Measurements from ENCODE around the gene RUNX3.

RUNX3 gene

DNA sequence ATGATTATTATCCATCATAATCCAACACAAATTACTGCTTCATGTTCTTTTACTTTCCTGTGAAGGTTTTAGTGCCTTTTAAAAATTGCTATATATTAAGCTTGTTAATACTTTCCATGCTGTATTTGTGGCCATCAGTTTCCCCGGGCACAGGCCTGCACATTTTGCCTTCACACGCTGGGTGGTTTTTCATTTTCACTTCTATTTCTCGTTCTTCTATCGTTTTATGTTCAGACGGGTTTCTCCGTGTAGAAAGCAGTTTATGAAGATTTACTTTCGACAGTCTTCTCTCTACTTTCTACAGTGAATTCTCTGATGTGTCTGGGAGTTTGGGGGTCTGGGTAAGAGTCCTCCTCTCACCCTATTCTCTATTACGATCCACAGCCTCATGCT, 9.5 kb downstream of the RUNX3 start:
- no peak for DNase-seq (ENCODE audit: low read depth, low spot score)
- no peak overlapping the region for H3K4me3 ChIP-seq (ENCODE audit: low read length)

DNA sequence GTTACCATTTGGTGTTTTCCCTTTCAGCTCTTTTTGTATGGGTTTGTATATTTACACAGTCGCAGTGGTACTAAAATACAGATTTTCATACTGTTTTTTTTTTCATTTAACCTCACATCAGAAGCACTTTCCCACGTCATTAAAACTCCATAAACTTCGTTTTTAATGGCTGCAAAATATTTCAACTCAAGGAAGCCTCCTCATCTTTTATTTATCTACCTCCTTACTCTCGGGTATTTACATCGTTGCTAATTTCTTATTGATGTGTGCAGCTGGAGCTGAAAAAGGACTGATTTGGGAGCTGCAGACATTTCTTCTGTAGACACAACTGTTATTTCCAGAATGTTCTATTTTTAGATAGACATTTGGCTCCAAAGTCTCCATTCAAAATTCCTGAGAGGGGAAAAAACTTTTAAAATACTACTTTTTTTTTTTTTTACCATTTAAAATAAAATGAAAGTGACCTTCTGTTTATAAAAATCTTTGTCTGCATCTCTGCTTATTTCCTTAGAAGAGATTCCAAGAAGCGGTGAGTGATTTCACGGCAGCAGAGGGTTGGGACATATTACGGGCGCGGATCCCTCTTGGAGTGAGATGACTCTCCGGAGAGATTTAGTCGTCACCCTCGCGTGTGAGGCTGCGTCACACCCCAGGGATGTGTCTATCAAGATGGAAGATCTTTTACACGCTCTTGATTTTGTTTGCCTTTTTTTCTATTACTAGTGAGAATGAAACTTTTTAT, 10.1 kb downstream of the RUNX3 start:
- DNase-seq (ENCODE audit: low read depth, low spot score), result no peak
- H3K4me3 ChIP-seq (ENCODE audit: low read length), result no peak overlapping the region

DNA sequence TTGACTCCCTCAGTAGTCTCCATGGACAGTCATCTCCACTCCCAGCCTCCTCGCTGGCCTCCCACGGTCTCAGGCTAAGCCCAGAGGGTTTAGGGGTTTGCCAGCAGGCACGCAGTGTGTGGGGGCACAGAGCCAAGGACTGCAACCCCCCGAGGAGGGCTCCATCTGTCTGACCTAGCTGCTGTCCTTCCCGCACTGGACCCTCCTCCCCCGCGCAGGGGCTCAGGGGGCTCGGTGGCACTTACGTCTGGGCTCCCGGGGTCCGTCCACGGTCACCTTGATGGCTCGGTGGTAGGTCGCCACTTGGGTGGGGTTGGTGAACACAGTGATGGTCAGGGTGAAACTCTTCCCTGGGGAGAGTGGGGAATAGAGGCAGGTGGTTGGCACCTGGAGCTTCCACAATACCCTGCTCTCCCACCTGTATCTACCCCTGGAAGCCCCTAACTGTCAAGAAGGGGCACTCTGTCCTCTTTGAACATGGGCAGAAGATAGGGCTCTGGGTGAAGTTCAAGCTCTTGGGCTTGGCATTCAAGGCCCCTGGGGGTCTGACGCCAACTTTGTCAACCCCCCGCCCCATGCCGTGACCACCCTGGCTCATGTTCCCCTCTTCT, 11.0 kb downstream of the RUNX3 start:
- no peak for DNase-seq (ENCODE audit: low read depth, low spot score)
- no peak overlapping the region for H3K4me3 ChIP-seq (ENCODE audit: low read length)

DNA sequence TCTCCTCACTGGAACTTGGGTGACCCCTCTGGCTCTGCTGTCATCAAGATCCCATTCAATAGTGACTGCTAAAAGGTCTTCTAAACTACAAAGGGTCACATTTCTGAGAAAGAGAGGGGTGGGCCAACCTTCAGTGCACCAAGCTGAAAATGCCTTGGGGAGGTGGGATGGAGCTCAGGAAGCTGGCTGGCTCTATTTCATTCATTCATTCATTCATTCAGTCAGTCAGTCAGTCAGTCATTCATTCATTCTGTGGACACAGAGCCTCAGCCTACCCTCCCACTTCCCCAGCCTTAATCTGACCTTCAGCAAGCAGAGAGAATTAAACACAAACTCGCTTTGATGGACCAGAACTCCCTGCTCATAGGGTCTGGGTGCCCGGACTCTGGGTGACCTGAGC, 11.7 kb downstream of the RUNX3 start:
- DNase-seq (ENCODE audit: low read depth, low spot score), result no peak
- no peak overlapping the region for H3K4me3 ChIP-seq (ENCODE audit: low read length)

DNA sequence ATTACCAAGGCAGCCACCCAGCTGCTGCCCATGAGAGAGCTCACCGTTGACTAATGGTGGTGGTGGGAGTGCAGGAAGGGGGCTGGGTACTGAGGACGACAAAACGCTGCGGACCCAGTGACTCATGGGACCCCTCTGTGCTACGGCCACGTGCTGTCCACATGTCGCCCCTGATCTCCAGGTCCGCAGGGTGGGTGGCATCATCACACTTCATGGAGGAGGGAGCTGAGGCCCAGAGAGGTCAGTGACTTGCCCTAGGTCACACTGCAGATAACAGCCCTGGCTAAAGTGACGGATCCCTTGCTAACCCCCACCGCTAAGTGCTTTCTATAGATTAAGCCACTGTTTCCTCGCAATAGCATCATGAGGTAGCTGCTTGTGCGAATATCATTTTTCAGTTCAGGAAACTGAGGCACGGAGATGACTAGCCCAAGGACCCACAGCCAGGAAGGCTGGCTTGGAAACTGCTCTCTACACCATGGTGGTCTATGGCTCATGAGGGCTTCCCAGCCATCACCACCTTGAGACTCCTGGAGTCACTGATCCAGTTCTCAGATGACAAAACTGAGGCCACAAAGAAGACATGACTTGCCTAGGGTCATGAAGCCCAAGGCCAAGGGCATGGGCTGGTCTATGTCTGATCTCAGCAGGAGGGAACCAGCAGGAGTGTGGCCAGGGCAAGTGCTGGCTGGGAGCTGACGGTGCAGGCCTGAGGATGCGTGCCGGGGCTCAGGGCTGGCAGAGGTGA, 12.6 kb downstream of the RUNX3 start:
- no peak for DNase-seq (ENCODE audit: low read depth, low spot score)
- H3K4me3 ChIP-seq (ENCODE audit: low read length), result no peak overlapping the region

DNA sequence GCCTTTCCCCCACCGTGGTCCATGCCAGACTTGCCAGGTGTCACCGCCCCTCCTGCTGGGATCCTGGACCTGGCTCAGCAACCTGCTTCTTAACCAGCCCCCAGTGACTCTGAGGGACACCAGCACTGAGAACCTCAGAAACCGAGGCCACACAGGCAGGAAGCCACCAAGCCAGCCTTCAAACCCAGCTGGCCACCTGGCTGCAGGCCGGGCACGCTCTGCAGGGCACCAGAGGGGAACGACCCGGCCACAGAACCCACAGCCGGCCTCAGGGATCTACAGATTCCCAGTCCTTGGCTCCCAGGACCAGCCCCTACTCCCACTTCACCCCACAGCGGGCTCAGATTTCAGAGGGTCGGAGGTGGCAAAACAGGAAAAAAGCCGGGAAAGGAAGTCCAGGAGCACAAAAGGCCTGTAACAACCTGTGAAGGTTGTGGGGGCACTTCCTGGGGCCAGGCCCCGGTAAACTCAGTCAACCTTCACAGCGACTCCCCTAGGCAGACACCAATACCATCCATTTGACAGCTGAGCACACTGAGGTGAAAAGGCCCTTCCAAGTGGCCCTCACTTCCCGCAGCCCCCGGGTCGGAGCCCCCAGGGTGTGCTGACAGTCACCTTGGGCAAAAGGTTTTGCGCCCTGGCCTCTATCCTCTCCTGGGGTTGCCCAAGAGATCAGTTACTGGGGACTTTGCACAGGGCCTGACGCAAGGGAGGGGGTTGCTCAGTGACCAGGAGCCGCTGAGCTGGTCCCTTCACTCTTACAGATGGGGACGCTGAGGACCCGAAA, 14.1 kb downstream of the RUNX3 start:
- H3K4me3 ChIP-seq (ENCODE audit: low read length), result no peak overlapping the region
- DNase-seq (ENCODE audit: low read depth, low spot score), result no peak

DNA sequence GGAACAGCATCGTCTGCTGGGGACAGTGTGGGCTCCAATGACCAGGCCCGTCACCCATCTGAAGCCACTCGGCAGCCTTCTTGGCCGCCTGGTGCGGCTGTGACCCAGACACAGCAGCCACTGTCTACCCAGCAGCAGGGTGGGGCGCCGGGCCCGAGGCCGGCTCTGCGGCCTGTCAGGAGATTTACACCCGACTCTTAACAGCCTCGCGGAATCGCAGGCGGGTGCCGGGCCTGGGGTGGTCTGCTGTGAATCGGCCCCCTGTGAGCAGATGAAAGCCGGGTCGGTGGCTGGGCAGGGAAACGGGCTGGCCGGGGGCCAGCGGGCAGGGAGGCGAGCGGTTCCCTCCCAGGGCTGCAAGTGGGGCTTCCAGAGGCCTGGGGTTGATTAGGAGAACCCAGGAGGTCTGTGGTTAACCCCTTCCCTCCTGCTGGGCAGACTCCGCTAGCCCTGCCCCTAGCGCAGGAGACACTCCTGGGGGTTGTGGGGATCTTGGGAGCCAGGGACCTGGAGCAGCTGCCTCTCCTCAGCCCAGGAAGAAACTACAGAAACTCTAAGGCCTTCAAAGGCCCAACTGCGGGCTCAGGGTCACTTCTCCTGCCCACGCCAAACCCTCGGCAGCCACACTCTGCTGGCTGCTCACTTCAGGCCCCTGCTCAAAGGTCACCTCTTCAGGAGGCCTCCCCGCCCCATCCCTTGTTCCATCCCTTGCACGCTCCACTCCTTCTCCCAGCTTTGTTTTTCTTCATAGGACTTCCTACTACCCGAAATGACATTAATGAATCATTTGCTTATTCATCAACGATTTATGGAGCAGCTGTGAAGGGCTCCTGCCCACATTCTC, 15.6 kb downstream of the RUNX3 start:
- no peak overlapping the region for H3K4me3 ChIP-seq (ENCODE audit: low read length)
- DNase-seq (ENCODE audit: low read depth, low spot score), result no peak

DNA sequence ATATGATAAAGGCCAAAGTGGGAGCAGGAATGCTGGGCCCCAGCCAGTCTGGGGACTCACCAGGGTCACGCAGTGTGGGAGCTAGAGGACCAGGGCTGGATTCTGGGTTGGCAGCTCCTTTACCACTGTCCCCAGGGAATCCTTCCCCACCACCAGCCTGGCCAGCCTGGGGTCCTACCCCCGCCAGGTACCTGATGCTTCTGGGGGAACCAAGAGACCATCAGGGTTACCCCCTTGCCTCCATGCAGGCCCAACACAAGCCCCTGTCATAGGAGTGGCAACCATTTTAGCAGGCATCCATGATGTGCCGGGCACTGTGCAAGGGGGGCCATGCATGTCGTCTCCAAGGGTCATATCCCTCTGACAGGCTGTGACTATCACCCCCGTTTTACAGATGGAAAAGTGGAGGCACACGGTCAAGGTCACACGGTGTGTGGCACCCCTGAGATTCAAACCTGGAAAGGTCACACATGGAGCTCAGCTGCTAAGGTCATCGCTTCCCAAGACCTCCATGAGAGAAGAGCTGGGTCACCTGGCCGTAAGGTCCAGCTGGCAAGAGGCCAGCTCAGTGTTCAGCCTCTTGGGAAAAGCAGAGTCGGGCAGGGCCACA, 16.4 kb downstream of the RUNX3 start:
- no peak overlapping the region for H3K4me3 ChIP-seq (ENCODE audit: low read length)
- DNase-seq (ENCODE audit: low read depth, low spot score), result no peak

DNA sequence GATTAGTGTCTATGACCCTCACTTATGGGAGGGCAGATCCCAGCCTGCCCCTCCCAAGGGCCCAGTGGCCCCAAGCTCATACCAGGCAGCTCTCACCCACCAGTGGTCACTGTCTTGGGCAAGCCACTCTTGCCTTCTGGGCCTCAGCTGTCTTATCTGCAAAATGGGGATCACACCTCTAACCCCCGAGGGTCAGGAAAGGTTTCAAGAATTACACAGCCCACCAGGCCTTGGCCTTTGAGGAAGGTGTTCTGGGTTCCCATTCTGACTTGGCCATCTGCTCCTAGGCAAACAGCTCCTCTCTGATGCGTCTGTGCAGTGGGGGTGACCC, 16.8 kb downstream of the RUNX3 start:
- no peak for DNase-seq (ENCODE audit: low read depth, low spot score)
- no peak overlapping the region for H3K4me3 ChIP-seq (ENCODE audit: low read length)

DNA sequence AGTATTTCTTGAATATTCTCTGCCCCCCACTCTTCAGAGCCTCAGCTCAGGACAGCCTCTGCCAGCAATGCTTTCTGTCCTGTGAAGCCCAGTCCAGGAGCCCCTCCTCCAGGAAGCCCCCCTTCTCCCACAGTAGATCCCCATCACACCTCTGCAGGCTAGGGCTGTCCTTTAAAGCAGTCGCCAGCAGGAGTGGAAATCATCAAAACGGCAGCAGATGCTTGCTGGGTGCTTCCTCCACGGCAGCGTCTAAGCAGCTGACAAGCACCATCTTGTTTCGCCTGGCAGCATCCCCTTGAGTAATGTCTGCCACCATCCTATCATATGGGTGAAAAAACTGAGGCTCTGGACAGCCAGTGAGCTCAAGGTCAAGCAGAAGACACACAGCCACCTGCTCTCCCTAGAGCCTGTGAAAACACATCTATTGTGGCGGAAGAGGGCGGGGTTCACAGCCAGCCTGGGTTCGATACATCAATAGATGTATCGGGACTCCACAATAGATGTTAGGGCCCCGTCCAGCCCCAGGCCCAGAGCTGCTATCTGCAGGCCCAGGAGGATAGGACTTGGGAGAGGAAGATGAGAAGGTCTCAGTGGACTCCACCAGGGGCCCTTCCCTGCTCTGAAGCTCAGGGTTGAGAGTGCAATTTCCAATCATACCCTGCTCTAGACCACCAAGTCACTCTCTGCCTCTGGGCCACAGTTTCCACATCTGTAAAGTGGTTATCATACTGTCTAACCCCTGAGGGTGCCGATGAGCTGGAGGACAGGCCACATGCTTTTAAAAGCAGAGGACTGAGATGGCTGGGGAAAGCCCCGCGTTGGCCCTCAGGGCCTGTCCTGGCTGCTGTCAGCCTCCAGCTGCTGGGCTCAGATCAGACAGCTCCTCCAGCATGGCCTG, 17.5 kb downstream of the RUNX3 start:
- no peak overlapping the region for H3K4me3 ChIP-seq (ENCODE audit: low read length)
- DNase-seq (ENCODE audit: low read depth, low spot score), result no peak

DNA sequence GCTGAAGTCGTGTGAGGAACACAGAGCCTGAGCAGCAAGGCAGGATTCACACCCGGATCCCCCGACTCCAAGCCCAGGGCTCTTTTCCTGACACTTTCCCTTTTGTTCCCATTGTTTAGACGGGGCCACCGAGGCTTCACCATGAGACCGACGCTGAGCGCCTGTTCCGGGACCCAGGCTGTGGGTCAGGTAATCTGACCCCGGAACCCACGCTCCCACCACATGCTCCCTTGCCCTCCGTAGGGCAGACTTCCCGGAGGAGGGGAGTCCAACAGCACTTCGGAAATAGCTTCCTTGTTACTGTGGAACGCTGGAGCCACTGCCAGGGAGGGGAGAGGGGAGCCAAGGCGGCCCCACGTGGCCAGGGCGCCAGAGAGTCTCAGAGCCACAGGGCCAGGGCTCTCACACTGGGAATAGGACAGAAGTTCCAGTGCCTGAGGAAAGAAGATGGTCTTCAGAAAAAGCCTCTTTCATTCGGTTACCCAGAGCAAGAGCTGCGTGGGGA, 18.4 kb downstream of the RUNX3 start:
- no peak overlapping the region for H3K4me3 ChIP-seq (ENCODE audit: low read length)
- DNase-seq (ENCODE audit: low read depth, low spot score), result no peak

DNA sequence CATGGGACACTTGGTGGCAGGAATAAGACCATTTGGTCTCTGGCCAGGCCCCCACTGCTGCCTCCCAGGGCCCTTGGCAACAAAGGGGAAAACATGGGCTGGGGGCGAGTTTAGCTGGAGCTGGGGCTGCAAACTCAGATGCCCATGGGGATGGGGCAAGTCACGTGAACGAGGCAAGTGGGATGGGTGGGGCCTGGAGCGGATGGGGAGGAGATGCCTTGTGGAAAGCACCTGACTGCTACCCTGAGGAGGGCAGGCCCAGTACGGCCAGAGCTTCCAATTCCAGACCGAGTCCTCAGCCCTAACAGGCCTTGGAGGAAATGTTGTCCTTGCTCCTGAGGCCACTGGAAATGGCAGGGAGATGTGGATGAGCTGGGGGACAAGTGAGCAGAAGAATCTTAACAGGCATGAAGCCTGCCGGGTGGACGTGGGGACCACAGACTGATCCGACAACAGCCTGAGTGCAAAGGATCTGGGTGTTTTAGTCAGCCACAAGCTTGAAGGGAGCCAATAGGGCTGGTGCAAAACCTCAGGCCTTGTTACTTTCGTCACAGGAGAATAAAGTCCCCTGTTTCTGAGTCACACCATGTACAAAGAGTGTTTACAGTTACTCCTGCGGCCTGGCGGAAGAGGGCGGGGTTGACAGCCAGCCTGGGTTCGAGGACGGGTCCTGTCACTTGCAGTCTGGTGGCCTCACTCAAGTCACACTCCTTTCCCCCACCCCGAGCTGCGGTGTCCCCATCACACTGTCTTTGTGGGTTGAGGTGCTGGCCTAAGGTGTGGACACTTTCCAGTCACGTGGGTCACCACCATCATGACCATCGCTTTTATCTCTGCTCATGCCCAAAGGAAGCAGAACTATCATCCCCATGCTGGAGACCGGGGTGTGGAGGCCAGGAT, 19.1 kb downstream of the RUNX3 start:
- no peak overlapping the region for H3K4me3 ChIP-seq (ENCODE audit: low read length)
- DNase-seq (ENCODE audit: low read depth, low spot score), result no peak

DNA sequence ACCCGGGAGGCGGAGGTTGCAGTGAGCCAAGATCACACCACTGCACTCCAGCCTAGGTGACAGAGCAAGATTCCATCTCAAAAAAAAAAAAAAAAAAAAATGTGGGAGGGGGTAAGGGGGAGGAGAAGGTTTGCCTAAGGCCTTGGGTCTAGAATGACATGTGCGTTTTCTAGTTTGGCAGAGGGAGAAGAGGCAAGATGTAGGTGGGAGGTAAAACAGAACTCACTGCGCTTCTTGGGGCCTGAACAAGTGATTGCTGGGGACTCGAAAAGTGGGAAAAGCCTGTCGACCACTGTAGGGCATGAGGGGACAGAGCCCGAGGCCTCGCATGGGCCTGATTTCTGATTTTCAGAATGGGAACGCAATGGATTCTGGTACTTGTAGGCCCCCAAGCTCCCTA, 19.9 kb downstream of the RUNX3 start:
- H3K4me3 ChIP-seq (ENCODE audit: low read length), result no peak overlapping the region
- no peak for DNase-seq (ENCODE audit: low read depth, low spot score)

DNA sequence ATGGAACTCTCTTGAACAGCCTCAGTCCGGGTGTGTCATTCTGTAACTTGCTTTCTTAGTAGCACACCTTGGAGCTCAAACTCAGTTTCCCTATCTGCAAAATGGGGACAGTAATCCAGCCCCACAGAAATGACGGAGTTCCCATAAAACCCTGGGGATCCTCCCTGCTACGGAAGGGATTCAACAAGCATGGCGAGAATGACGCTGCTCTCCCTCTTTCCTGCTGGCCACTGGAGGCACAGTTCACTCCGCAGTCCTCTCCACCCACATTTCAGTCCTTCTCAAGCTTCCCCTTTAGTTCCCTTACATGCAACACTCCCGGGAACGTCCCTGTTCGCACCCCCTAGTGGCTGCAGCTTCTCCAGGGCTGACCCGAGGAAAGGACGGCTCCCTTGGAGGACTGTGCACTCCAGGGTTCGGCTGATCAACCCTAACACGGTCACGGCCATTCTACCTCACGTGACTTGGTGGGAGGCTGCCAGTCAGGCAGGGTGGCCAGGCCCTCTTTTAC, 20.6 kb downstream of the RUNX3 start:
- no peak for DNase-seq (ENCODE audit: low read depth, low spot score)
- H3K4me3 ChIP-seq (ENCODE audit: low read length), result no peak overlapping the region

DNA sequence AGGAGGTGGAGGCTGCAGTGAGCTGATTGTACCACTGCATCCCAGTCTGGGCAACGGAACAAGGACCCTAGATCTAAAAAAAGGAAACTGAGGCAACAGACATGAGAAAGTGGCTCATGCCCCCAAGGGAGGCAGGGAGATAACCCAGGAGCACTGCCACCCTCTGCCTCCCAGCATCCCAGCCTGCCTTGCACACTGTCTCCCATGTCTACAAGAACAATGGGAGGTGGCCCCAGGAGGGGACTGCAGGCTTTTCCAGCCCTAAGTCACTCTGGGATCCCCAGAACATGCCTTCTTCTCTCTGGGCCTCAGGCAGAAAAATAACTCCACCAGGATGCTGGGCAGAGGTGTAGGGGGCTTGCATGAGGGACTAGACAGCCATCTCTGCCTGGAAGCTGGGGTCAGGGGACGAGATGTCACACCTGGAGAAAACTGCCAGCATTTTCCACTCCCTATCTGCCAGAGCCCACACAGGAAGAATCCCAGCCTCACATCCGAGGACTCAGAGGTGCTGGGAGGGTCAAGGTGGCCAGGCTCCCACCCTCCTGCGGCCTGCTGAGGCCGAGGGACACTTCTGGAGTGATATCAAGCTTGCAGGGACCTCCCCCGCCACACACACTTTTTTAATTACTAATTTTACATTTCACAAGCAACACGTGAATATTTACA, 21.4 kb downstream of the RUNX3 start:
- no peak overlapping the region for H3K4me3 ChIP-seq (ENCODE audit: low read length)
- no peak for DNase-seq (ENCODE audit: low read depth, low spot score)

All from Jurkat, Clone E6-1 (cell line).